ENCODE data around the gene CYB561A3.
A peak's percentile ranks its signal among the peaks of the same experiment; 100 is the strongest.
"Not testable (repeated sequence)": the region's sequence is repeated elsewhere in the genome, so short reads cannot be mapped to it uniquely, and the experiment has no call there.

CYB561A3 gene, protein sequence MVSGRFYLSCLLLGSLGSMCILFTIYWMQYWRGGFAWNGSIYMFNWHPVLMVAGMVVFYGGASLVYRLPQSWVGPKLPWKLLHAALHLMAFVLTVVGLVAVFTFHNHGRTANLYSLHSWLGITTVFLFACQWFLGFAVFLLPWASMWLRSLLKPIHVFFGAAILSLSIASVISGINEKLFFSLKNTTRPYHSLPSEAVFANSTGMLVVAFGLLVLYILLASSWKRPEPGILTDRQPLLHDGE
- total RNA-seq = 34.3 to 58.7 reads per million in 2 donors

DNA sequence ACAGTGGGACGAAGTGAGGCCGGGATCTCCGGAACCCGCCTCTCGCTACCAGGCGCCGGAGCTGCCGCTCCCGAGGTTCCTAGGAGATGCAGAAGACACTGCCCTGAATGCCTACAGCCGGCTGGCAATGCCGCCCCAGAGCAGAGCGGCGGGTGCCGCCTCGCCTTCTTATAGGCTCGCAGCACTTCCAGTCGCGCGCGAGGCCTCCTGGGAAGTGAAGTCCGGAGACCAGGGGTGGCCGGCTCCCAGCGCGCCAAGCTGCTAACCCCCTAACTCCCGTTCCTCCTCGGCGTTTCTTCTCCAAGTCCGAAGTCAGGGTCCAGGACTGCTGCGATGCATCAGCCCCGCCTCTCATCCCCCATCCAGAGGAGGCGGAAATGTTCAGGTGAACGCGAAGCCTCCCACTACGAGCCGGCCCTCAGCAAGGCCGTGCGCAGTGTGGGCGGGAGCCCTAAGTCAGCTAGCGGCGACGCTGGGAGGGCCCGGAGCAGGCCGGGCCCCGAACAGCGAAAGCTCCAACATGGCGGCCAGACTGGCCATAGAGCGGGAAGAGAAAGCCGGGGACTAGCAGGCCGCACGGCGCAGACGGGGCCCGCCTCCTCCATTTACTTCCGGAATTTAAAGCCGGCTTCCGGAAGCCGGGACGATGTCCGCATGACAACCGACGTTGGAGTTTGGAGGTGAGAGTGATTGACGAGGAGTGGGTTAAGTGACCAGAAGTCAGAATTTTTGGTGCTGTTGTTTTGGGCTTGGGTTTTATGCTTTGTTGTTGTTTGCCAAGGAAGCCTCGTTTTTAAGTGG lies at the start of gene CYB561A3, which contains the start of gene TMEM138:
CYB561A3 (minus strand) TSS at position 142 of the 801 bp plus-strand sequence. CDS start 5,169 bp downstream, outside the sequence.
TMEM138 (plus strand) TSS at position 634 of the 801 bp plus-strand sequence. CDS start 2,017 bp downstream, outside the sequence.
- DNase-seq = peak; percentile 74

DNA sequence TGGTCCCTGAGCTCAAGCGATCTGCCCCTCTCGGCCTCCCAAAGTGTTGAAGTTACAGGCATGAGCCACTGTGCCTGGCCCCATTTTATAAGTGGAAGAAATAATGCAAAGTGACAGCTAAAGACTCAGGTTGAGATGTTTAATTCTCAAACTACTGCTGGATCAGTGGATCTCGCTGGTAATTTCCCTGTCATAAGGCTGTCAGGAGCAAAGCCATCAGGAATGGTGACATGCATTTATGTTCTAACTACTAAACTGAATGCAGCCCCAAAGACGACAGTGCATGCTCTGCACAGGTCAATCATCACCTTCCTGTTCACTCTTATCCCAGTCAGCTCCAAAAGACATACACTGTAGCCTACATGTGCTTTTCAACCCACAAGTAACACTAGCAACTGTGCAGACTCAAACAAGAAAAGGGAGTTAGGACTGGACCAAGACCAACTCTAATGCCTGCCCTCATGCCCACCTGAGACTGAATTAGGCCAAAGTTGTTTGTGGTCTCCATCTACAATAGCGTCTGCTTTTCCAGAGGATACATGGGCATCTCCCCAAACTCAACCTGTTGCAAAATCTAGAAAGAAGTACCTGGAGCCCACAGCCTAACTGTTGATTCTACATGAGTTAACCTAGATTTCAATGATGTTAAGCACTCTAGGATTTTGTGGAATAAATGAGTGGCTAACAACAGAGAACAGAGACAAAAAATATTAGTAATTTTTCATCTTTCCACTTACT lies 45.5 kb upstream of the CYB561A3 start:
- DNase-seq = no peak

DNA sequence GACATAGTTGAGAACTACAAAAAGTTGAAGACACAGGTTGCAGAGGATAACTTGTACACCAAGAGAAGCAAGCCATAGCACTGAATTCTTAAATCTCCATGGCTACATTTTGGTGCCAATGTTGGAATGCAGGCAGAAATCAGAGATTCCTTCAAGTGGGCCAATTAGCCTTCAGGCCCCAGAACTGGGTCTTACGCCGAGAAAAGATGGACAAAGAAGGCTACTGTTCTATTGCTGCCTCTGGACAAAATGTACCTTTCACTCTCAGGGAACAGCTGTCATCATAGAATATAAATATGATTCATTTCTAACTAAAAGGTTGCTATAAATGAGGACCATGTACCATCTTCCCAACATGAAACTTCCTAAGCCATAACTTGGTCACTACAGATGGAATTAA lies 44.4 kb upstream of the CYB561A3 start:
- DNase-seq = no peak

DNA sequence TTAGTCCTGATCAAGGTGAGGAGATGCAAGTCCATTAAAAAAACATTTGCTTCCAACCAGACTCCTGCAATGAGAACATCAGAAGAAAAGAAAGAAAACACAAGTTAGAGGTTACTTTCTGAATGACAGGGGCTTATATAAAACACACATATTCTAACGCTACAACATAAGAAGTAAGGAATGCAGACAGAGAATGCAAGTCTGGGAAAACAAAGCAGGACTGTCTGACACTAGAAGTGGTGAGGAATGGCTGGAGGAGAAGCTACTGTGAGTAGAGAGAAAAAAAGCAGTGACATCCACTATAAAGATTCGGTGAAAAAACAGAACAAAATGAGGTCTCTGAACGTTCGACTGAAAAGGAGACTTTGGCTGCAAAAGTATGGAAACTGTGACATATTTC lies 43.0 kb upstream of the CYB561A3 start:
- DNase-seq = no peak

DNA sequence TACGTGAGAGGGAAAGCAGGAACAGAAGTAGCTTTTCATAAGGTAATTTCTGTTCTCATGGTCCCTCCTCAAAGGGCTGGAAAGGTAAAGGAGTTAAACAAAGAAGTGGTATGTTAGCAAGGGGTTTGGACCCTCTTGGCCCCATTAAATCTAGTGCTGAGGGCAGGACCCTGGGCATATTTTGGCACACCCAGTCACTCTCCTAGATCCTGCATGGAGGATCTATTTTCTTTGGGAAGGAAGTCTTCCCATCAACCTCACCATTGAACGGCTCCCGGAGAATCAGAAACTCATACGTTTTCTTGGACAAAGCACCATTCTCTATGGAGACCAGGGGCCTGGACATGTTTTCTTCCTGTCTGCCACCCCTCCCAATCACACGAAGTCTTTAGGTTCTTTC lies 42.4 kb upstream of the CYB561A3 start:
- DNase-seq = no peak

DNA sequence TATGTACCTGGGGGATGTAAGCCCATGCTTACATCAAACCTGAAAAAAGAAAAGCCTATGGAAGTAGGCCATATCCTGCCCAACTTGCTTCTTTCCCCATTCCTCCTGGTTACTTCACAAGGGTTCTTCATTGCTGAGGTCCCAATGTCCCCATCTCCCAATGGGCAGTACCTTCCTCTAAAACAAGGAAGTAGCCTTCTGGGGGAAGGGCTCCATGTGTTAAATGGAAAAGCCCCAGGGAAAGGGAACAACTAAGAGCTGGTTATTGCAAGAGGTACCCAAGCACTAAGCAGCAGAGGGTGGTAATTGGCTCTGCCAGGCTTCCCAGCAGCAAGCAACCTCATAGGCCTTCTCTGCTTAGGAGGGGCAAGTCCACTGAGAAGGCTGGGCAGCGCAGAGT lies 42.0 kb upstream of the CYB561A3 start:
- DNase-seq = no peak

DNA sequence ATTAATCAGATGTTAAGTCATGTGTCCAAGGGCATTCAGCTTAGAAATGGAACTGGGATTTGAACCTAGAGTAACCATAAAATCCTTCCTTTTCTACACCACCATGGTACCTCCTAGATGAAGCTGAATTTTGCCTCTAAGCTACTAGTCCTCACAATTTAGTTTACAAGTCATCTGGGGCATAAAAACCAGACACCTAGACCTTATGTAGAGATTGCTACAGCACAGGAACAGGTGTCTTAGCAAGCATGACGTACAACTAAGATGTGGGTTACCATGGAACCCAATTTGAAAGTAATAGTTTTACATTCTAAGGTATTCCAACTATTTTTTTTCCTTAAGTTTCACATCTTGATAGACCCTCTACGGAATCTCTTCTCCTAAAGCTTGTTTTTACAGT lies 39.9 kb upstream of the CYB561A3 start:
- DNase-seq = no peak

DNA sequence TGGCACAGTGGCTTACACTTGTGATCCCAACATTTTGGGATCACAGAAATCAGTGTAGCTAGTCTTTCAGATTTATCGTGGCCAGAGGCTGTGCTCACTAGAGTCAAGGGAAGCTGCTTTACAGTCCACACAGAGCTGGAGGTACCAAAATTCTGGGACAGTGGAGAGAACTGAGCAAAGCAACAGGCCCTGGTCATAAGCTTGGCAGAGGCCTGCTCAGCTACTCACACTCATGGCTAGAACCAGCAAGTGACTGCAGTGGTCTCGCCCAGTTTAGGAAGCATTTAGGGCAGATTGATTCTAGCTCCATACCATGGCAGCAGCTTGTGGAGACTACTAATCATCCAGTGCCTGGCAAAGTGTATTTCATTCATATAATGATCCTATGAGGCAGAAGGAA lies 39.5 kb upstream of the CYB561A3 start:
- no peak for DNase-seq

DNA sequence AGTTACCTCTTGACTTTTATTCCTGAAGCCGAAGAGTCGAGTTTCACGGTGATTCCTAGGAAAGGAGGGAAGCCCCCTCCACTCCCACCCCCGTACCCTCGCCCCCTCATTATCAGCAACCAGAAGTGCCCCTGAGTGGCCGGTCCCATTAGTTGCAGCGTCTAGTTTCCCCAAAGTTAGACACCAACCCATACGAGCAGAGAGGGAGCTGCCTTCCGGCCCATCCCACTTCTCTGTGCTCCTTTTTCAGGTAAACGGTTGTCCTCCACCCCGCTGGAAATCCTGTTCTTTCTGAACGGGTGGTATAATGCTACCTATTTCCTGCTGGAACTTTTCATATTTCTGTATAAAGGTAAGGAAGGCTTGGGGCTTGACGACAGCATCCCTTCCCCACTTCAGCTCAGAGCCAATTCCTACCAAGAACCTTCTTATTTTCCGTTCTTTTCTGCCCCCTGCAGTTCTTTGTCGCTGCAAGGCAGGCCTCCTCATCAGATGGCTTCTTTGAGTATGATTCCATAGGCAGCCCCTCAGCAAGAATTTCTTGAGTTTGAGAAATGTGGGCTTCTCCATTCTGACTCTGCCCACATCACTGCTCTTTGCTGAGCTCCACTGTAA lies 31.4 kb upstream of the CYB561A3 start:
- DNase-seq = no peak

DNA sequence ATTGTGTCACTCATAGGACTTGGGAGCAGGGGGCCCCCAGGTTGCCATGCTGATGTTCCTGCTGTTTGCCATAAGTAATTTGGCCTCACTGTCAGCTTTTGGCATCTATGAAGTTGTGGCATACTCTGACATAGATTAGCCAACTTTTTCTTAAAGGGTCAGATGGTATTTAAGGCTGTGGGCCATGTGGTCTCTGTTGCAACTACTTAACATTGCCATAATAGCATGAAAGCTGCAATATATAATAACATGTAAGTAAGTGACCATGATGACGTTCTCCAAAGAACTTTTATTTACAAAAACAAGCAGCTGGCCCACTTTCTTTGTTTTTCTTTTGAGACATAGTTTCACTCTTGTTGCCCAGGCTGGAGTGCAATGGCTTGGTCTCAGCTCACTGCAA lies 28.5 kb upstream of the CYB561A3 start:
- DNase-seq = no peak

DNA sequence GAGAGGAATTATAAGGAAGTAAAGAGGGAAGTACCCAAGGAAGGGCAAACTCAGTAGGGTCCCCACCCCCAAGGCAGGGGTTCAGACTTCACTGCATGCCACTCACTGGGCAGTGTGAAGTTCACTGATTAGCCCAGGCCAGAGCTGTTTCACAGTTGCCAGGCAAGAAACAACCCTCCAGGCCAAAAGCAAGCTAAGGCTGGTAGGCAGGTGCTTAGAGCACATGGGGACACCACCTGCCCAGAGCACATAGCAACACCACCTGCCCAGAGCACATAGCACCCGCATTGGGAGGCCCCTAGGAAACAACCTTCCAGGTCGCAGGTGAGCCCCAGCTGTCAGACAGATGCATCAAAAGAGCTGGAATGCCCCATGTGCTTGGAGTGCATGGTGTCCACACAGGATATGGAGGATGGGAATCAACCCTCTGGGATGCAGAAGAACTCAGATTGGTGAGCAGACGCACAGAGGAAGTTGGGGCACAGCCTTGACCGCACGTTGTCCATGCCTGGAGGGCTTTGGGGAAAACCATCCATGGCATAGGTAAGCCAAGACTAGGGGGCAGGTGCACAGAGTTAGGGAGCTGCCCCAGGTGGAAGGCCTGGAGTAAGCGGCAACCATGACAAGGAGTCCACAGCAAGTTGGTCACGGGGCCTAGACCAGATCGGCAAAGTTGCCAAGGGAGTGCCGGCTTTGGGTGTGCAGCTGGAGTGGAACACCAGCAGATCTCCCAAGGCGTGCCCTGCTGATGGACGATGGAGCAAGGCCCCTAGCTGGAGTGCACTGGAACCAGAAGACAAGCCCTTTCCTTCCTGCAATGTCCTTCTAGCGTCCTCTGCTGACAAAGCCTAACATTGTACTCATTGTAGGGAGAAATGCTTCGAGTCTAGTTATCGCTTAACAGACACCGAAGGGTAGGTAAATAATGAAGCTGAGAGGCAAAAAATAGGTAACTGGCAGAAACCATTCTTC lies 22.9 kb upstream of the CYB561A3 start:
- no peak for DNase-seq

DNA sequence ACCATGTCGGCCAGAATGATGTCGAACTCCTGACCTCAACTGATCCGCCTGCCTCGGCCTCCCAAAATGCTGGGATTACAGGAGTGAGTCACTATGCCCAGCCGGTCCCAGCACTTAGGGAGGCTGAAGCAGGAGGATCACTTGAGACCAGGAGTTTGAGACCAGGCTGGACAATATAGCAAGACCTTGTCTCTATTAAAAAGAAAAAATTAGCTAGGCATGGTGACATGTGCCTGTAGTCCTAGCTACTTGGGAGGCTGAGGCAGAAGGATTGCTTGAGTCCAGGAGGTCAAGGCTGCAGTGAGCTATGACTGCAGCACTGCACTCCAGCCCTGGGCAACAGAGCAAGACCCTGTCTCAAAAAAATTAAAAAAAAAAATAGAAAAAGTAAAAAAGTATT lies 22.2 kb upstream of the CYB561A3 start:
- DNase-seq = not testable (repeated sequence)

DNA sequence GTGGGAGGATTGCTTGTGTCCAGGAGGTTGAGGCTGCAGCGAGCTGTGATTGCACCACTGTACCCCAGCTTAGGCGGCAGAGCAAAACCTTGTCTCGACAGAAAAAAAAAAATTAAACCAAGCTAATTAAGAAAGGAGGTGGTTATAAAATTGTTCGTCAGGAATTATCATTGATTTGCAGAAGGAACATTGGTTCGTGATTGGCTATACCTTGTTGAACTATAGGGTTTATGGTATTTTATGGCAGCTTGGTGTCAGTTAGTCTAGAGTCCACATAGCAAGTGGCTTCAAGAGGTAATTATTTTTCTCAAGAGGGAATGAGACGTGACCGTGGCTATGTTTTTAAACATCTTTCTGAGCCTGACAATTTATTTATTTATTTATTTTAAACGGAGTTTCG lies 19.2 kb upstream of the CYB561A3 start:
- DNase-seq = no peak

DNA sequence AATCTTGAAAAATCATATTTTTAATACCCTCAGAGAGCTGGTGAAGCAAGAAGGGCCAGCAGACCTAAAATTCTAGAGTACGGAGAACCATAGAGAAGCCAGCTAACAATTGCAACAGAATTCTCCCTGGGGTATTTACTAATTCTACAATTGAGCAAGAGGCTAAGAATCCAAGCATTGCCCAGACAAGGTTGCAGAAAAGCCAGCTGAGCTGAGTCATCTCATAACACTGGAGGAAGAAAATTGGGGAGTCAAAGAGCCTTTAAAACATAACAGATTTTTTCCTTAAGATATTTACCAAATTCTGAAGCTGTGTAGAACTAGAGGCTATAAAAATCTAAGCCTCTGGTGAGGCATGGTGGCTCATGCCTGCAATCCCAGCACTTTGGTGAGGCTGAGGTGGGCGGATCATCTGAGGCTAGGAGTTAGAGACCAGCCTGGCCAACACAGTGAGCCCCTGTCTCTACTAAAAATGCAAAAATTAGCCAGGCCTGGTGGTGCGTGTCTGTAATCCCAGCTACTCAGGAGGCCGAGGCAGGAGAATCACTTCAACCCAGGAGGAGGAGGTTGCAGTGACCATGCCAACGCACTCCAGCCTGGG lies 17.1 kb upstream of the CYB561A3 start:
- DNase-seq = no peak

DNA sequence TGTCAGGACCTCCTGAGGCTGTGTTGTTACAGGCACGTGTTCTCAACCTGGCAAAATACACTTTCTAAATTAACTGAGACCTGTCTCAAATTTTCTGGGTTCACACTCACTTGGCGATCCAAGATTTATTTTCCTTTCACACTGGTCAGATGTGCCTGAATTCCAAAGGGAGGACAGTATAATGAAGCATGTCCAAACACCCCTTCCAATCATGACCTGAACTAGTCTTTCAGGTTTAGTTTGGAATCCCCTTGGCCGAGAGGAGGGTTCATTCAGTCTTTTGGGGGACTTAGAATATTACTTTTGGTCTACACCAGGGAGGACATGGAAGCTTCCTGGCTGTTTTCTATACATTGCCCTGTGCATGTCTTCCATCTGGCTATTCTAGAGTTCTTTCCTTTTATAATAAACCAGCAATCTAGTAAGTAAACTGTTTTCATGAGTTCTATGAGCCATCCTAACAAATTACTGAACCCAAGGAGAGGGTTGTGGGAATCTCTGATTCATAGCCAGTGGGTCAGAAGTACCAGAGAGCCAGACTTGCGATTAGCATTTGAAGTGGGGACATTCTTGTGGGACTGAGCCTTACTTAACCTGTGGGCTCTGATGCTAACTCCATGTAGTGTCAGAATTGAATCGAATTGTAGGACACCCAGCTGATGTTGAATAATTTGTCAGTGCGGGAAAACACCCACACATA lies 15.9 kb upstream of the CYB561A3 start:
- no peak for DNase-seq

DNA sequence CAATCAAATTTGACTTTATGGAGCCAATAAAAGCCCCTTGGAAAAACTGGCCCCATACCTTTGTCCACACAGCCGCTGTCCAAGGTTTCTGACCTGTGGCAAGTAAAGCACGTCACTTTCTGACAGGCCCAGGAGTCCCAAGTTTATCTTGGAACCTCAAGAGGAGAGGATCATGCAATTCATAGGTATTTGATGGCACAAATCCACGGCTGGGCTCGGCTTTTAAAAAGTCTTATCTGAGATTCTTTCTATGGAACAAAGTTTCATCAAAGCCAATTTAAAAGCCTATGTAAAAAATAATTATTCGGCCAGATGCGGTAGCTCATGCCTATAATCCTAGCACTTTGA lies 14.1 kb upstream of the CYB561A3 start:
- DNase-seq = no peak

DNA sequence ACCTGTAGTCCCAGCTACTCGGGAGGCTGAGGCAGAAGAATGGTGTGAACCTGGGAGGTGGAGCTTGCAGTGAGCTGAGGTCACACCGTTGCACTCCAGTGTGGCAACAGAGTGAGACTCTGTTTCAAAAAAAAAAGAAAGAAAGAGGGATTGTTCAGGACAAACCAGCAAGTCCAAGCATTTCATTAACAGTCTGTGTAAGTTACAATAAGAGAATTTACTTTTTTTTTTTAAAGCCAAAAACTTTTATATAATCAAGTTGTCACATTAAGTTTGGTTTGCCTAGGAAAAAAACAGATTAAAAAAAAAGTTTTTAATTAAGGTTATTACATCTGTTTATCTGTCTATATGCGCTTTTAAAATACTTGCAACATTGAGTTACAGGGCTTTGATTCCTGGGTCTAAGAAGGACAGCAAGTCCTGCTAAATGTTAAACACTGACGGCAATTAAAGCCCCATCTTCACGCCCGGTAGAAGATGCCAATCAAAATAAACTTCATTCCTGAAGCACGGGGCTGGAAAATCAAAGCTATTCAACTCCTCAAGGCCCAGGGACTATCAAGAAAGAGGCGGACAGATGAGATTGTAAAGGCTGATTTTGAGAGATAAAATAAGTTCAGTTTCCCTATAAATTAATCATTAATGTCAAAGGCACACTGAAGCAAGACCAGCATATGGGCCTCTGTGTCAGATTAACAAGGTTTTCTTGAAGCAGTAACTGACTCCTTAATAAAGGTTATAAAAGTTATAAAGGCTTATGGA lies 11.2 kb upstream of the CYB561A3 start:
- no peak for DNase-seq

DNA sequence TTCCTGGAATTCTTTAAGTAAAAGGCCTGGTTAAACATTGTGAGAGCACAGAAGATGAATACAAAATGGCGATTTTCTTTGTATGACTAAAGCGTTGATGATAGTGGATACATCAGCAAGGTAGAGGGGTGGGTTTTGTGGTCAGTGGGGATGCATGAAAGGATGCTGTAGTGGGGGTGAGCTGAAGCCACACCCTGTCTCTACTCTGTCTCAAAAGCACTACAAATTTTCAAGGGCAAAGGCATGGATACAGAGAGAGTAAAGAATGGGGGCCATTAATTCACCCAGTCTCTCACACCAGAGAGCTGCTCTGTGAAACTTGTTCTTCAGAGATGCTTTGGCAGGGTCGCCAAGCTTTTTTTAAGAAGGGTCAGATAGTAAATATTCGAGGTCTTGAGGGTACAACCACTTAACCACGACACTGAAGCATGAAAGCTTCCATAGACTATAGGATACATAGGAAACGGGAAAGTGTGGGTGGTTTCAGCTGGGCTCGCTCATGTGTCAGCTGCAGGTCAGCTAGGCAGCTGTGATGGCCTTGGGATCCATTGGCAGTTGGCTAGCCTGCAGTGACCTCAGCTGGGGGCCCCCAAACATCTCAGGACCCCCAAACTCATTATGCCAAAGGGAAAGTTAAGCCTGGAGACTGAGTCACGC lies 8.8 kb upstream of the CYB561A3 start:
- no peak for DNase-seq

Measured in T-helper 9 cell (primary cell).